ENCODE measurements around the gene RNF146.

- TF ChIP-seq, protein P1, sequence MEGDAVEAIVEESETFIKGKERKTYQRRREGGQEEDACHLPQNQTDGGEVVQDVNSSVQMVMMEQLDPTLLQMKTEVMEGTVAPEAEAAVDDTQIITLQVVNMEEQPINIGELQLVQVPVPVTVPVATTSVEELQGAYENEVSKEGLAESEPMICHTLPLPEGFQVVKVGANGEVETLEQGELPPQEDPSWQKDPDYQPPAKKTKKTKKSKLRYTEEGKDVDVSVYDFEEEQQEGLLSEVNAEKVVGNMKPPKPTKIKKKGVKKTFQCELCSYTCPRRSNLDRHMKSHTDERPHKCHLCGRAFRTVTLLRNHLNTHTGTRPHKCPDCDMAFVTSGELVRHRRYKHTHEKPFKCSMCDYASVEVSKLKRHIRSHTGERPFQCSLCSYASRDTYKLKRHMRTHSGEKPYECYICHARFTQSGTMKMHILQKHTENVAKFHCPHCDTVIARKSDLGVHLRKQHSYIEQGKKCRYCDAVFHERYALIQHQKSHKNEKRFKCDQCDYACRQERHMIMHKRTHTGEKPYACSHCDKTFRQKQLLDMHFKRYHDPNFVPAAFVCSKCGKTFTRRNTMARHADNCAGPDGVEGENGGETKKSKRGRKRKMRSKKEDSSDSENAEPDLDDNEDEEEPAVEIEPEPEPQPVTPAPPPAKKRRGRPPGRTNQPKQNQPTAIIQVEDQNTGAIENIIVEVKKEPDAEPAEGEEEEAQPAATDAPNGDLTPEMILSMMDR (IDR thresholded peaks at IDR 0.05) = no peak
- TF ChIP-seq TCF7L2 (IDR thresholded peaks at IDR 0.05; ENCODE audit: low read depth, low read length) = no peak
- TF ChIP-seq POLR2AphosphoS5 (IDR thresholded peaks at IDR 0.05; ENCODE audit: low read depth, low read length) = no peak
- TF ChIP-seq SIN3A (IDR thresholded peaks at IDR 0.05; ENCODE audit: borderline replicate concordance, insufficient read depth, low read depth, low read length) = no peak
- TF ChIP-seq, protein P2, sequence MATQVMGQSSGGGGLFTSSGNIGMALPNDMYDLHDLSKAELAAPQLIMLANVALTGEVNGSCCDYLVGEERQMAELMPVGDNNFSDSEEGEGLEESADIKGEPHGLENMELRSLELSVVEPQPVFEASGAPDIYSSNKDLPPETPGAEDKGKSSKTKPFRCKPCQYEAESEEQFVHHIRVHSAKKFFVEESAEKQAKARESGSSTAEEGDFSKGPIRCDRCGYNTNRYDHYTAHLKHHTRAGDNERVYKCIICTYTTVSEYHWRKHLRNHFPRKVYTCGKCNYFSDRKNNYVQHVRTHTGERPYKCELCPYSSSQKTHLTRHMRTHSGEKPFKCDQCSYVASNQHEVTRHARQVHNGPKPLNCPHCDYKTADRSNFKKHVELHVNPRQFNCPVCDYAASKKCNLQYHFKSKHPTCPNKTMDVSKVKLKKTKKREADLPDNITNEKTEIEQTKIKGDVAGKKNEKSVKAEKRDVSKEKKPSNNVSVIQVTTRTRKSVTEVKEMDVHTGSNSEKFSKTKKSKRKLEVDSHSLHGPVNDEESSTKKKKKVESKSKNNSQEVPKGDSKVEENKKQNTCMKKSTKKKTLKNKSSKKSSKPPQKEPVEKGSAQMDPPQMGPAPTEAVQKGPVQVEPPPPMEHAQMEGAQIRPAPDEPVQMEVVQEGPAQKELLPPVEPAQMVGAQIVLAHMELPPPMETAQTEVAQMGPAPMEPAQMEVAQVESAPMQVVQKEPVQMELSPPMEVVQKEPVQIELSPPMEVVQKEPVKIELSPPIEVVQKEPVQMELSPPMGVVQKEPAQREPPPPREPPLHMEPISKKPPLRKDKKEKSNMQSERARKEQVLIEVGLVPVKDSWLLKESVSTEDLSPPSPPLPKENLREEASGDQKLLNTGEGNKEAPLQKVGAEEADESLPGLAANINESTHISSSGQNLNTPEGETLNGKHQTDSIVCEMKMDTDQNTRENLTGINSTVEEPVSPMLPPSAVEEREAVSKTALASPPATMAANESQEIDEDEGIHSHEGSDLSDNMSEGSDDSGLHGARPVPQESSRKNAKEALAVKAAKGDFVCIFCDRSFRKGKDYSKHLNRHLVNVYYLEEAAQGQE (IDR thresholded peaks at IDR 0.05; ENCODE audit: insufficient read depth in 1 of 2, low read depth in 2 of 2, low read length in 1 of 2) = no peak
These were observed 9.7 kb downstream of the RNF146 start for GRCh38 chr6:127276331-127276730.
